Right ventricle myocardium inferior (tissue), 1 donor: ENCODE data around the gene NT5DC4. TPM values are rescaled to one million over a fixed set of nuclear protein-coding genes. Genes with fewer than 3 reads are reported as not detected.
"Not testable (repeated sequence)": the region's sequence is repeated elsewhere in the genome, so short reads cannot be mapped to it uniquely, and the experiment has no call there.

Experiments used
- ATAC-seq: fragments of 200-7000 bp; cut with Tn5 transposase; one replicate; pipeline ENCODE4 v1.9.1; 2020; ENCODE audit warnings: mild to moderate bottlenecking, moderate library complexity
- DNase-seq: peaks from one replicate; pipeline ENCODE4 v3.0.0; 2021; ENCODE audit errors: missing footprints
- intact Hi-C: fragments of 100-400 bp; cut with DNase I; formaldehyde crosslinking; loops from one replicate; pipeline ENCODE4 v1.11.0; 2022
- total RNA-seq: library from RNA; stranded (reverse); fragmentation: NEBNext Ultra II Directional; extraction: Animal tissue kit (Norgen Biotek cat#: 25700); gene quantifications from one replicate; pipeline ENCODE4 v1.2.1, GENCODE V29; 2021
- donor health status: DM: no; HTN: yes; CAD: no; lungs with severe emphysema.

The NT5DC4 gene
- total RNA-seq, 1 donor from 2014 or later = not detected

DNA sequence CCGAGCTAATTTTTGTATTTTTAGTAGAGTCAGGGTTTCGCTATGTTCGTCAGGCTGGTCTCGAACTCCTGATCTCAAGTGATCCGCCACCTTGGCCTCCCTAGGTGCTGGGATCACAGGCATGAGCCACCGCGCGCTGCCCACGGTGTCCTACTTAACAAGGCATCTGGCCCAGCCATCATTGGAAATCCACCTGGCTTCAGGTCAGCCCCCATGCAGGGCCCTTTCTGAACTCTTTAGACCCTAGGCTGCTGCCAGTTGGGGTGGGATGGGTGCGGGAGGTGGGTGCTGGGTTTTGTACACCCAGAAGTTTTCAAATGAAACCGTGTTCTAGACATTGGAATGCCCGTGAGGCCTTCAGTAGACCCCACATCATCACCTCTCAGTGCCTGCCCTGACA, 26.6 kb upstream of the NT5DC4 start:
- ATAC-seq (no peak), DNase-seq (no peak)
- intact Hi-C loops = no loop called here

DNA sequence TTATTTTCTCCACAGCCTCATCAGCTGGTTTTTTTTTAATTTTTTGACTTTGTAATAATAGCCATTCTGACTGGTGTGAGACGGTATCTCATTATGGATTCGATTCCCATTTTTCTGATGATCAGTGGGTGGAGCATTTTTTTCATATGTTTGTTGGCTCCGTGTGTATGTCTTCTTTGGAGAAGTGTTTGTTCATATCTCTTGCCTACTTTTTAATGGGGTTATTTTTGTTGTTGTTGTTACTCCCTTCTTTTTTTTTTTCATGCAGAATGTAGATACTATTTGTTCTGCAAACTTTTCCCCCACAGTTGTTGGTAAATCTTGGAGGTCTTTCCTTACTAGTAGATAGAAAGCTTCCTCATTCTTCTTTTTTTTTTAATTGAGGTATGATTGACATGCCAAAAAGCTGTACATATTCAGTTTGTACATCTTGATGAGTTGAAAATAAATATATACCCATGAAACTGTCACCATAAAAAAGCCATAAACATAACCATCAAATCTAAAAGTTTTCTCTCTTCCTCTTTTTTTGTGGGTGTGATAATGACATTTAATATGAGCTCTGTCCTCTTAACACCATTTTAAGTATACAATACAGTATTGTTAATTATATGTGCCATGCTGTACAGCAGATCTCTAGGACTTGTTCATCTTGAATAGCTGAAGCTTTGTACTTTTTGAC, 21.8 kb upstream of the NT5DC4 start:
- intact Hi-C loops = no loop called here
- no peak for DNase-seq
- ATAC-seq = no peak

DNA sequence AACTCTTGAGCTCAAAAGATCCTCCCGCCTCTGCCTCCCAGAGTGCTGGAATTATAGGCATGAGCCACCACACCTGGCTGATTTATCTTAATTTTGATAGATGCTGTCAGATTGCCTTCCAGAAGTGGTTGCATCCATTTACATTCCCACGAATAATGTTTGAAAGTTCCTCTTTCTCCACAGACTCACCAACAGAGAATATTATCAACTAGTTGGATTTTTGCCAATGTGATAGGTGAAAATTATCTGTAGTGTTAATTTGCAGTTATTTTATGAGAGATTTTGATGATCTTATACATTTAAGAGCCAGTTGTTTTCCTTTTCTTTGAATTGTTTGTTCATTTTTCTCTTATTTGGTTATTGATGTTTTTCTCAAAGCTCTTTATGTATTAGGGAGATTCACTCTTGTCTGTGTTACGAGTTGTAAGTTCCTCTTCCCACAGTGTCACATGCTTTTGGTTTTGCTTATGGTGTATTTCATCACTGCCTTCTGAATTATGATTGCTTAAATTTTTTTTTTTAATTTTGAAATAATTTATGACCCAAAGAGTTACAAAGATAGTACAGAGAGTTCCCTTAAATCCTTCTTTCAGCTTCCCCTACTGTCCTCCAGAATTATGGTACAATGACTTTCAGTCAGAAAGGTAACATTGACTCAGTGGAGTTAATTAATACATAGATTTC, 20.7 kb upstream of the NT5DC4 start:
- no peak for ATAC-seq
- intact Hi-C loops = no loop called here
- no peak for DNase-seq

DNA sequence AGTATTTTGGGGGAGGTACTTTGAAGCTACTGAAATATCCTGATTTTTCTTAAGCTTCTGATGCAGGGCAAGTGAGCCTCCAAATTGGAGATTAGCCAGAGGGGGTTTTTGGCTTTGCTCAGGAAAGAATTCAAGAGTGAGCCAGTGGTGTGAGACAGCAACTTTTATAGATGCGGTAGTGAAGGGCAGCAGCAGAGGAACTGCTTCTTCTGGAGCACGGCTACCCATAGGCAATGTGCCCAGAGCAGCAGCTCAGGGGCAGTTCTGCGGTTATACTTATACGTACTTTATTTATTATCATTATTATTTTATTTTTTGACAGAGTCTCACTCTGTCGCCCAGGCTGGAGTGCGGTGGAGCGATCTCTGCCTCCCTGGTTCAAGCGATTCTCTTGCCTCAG, 19.8 kb upstream of the NT5DC4 start:
- ATAC-seq (no peak), DNase-seq (no peak)
- intact Hi-C loops = no loop called here

DNA sequence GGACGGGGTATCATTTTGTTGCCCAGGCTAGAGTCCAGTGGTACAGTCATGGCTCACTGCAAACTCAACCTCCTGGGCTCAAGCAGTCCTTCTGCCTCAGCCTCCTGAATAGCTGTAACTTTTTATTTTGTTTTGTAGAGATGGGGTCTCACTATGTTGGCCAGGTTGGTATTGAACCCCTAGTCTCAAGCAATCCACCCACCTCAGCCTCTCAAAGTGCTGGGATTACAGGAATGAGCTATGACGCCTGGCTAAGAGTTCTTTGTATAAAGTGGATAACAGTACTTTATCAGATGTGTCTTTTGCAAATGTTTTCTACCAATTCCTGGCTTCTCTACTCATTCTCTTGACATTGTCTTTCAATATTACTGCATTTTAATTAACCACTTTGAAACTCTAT, 17.1 kb upstream of the NT5DC4 start:
- DNase-seq (no peak), ATAC-seq (no peak)
- intact Hi-C loops = no loop called here

DNA sequence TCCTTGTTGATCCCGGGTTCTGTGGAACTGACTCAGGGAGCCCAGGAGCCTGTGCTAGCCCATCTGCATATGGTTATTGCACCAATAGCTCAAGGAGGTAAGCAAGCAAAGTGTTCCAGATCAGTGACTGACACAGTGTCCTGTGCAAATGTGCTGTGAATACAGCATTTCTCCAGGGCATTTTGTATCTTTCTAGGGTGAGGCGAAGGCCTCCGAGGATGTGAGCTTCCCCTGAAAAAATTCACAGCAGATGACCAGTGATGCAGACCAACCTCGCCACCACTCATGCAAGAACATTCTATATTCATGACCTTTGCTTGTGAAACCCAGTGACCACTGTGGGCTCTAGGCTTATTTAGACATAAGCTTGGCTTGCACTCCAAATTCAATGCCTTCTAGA, 15.2 kb upstream of the NT5DC4 start:
- no peak for DNase-seq
- ATAC-seq = no peak
- intact Hi-C loops = no loop called here

DNA sequence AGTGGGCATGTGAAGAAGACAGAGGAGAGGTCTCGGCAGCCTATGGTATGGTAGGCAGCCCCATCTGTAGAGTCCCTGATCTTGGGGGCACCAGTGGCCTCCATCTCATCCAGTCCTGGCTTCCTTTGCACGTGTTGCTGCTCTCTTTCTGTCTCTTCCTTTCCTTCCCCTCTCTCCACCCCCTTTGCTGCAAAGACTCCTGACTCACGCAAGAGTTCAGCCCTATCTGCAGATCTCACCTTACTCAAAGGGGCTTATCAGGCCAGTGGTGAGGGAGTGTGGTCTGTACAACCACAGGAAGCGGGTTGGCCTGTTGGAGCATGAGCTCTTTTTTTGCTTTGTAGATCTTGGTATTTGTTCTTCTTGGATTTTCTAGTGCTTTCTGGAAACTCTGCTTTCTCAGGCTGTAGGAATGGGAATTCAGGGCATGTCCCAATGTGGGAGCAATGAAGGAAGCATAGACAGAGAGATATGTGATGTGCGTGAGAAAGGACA, 14.6 kb upstream of the NT5DC4 start:
- no peak for DNase-seq
- ATAC-seq = no peak
- intact Hi-C loops = no loop called here

DNA sequence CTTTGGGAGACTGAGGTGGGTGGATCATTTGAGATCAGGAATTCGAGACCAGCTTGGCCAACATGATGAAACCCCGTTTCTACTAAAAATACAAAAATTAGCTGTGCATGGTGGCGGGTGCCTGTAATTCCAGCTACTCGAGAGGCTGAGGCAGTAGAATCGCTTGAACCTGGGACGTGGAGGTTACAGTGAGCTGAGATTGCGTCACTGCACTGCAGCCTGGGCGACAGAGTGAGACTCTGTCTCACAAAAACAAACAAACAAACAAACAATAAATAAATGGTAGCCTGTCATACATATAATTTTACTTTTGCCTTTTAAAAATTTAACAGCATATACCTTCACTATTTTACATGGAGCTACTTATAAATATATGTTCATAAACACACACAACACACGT, 13.9 kb upstream of the NT5DC4 start:
- intact Hi-C loops, DNase-seq, ATAC-seq: not testable (repeated sequence)

DNA sequence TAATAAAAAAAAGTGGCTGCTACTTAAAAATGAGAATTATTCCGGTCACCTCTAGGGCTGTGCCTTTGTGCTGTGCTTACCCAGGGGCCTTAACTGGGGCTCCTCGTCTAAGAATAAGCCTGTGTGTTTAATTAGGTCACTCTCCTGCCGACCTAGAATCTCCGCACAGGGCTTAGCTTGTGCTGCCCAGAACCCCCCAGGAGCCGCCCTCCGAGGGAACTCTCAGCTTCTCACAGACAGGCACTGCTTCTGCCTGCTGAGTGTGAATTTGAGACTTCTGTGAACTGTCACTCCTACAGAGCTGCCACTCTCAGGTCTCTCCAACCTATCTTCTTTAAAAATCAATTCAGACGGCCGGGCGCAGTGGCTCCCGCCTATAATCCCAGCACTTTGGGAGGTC, 11.9 kb upstream of the NT5DC4 start:
- intact Hi-C loops = no loop called here
- no peak for ATAC-seq
- no peak for DNase-seq

DNA sequence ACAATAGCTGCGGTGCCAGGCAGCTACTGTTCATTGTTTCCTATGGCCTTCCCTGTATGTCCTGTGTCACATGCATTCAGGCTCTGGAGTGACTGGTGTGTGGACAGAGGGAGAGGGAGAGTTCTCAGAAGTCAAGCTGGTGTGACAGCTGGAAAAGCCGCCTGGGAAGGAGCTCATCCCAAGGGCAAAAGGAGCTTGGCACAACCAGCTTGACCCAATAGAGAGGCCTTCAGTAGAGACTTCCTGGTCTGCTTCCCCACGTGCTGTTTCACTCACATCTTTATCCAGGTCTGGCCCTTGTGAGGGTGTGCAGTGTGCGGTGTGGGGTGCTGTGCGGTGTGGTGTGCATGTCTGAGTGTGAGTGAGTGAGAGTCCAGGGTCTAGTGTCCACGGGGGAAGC, 11.1 kb upstream of the NT5DC4 start:
- DNase-seq (no peak), ATAC-seq (no peak)
- intact Hi-C loops = no loop called here

DNA sequence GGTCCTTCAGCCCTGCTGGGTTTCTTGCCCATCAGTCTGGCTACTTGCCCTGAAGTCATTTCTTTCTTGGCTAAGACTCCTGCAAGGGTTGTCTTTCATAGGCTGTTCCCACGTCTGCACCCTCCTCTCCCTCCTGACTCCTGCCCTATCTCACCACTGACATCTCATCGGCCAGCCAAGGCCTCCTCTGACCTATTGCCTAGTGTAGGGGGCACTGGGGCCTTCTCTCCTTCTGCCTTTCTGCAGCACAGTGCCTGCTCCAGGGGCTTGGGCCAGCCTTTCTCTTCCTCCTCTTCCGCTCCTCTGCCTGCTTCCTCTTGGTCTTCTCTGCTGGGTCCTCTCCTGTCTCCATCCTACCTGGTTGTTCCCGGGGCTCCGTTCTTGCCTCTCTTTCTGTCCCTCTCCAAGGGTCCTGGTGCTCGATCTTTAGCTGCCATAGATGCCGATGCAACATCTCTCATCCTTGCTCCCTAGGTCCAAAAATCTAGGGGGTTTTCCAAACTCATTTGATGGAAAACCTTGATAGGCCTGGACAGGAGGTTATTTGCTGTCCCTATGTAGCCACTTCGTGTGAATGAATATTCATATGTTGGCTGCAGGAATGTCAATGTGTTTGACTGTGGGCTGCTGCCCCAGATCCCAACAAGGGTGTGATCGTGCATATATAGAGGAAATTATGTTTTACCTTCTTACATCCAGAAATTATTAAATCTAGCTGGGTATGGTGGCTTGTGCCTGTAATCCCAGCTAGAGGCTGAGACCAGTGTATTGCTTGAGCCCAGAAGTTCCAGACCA, 9.7 kb upstream of the NT5DC4 start:
- ATAC-seq (no peak), DNase-seq (no peak)
- intact Hi-C loops = no loop called here

DNA sequence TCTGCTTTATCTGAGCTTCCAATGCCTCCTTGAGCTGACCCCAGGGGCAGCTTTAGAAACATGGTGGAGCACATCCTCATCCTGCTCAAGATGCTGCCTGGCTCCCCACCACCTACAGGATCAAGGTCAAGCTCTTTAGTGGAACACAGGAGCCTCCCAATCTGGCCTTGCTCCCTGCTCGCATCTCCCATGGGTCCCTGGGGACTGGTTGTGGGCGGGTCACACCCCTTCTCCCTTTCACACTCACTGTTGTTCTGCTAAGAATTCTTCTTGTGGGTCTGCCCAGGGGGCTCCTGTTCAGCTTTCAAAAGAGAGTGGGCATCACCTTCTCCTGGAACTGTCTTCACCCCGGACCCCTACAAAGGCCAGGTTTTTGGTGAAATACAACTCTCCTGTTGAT, 8.4 kb upstream of the NT5DC4 start:
- intact Hi-C loops = no loop called here

DNA sequence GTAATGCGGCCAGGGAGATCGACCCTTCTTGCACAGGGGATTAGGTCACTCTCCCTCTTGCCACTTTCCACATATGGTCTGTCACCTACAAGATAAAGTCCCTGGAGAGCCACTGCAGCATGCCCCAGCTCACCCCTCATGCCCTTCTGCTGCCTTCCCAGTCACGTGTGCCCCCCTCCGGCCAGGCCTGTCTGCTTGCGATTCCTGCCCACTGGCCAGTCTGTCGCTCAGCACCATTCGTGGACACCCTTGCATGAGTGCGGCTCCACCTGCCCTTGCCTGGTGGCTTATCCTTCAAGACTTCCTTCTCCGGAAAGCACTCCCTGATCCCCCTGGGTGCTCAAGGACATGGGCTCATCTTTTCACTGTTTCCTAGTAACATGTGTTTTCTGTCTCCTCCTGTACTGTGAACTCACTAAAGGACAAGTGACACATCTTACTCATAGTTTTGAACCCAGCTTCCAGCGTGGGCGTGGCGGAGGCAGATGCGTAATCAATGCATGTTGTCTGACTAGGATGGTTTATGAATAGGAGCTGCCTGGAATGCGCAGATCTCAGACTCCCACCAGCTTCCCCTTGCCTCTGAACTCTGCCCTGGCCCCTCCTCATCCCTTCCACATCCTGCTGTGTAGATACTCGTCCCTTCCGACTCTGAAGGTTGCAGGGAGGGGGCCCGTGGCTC, 7.8 kb upstream of the NT5DC4 start:
- no peak for DNase-seq
- ATAC-seq = no peak
- intact Hi-C loops = no loop called here

More for the DNA sequence above, 8.4 kb upstream of the NT5DC4 start:
- ATAC-seq (no peak), DNase-seq (no peak)

DNA sequence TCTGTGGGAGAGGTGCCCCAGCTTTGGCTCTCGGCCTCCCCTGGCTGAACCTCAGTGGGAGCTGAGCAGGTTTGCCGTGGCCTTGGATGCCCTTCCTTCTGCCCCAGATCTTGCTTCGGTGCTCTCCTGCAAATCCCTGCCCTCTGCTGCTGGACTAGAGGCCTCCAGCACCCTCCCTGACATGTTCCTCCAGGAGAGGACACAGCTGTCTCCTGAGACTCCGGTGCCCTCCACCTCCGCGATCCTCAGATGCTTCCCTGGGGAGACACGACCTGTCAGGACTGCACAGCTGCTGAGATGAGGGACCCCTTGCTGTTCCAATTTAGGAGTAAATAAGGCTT, 7.3 kb upstream of the NT5DC4 start:
- intact Hi-C loops = no loop called here
- no peak for ATAC-seq
- DNase-seq = no peak

DNA sequence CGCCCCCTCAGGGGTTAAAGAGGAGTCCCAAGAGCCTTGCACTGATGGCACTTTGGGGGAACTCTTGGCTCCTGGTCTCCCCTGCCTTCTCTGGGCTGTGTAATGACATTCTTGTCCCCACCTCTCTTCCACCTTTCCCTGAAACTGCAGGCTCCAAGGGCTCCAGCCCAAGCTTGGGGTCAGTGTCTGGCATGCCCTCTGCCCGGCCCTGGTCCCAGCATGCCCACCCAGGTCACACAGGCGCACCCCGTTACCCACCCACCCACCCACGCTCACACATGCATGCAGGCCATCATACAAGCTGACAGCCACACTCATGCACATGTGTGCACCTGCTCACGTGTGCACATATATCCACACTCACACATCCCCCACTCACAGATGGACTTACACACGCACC, 6.9 kb upstream of the NT5DC4 start:
- ATAC-seq (no peak), DNase-seq (no peak)
- intact Hi-C loops = no loop called here

DNA sequence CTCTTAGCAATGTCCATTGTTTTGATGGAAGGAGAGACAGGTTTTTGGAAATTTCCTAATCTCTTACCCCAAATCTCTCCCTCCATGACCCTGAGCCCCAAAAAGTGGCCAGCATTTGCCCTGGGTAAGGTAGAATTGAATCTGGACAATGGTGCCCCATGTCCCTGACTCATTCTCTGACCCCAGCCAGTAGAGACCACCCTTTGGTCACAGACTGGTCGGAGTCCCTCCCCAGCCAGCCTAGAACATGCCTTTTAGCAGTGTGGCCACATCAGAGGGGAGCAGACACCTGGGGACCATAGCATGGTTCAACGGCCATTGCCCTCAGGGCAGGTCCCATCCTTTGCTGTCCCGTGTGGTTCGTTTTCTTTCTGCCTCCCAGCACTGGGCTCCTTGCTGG, 6.5 kb upstream of the NT5DC4 start:
- DNase-seq (no peak), ATAC-seq (no peak)
- intact Hi-C loops = no loop called here

DNA sequence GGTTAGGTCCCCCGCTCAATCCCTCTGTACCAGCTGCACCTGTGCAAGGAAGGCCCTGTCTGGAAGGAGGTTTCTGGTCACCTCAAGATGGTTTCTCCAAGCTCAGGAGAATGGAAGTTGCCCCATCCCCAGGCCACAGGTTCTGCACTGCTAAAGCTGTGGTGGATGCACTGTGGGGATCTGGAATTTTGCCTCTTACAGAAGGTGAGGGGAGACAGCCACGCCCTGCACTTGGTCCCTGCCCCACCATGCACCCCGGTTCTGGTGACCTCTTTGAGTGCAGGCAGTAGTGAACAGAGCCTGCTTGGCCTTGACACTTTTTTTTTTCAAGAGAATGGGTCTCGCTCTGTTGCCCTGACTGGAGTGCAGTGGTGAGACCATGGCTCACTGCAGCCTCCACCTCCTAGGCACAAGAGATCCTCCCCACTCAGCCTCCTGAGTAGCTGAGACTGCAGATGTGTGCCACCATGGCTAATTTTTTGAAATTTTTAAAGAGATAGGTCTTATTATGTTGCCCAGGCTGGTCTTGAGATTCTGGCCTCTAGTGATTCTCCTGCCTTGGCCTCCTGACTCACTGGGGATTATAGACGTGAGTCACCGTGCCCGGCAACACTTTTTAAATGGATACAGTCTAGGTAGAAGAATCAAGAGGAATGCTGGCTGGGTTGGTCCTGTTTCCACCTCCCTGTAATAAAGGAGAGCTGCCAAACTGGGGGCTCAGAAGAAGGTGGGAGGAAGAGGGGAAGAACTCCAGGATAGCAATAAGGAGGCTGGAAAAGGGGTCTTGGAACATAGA, 5.8 kb upstream of the NT5DC4 start:
- no peak for DNase-seq
- ATAC-seq = no peak
- intact Hi-C loops = no loop called here

DNA sequence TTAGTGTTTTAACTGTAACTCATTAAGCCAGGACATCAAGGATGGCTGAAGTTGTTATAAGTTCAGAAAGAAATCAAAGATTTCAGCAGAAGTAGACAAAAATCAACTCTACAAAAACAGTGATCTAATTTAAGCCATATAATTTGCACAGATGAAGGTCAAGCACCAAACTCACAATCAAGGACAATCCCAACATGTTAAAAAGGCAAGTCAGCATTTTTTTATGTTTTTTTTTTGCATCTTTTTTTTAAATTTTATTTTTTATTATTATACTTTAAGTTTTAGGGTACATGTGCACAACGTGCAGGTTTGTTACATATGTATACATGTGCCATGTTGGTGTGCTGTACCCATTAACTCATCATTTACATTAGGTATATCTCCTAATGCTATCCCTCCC, 4.7 kb upstream of the NT5DC4 start:
- ATAC-seq, DNase-seq, intact Hi-C loops: not testable (repeated sequence)
